ENCODE measurements around the gene FOXO4.

FOXO4 gene

GRCh38 chrX:71111921-71112431, 16.3 kb downstream of the FOXO4 start:
- TF ChIP-seq CTCF (conservative IDR thresholded peaks at IDR 0.05; ENCODE audit: low read depth), result no peak
- ChIA-PET CTCF (no interaction called here), POLR2A (ENCODE audit: low non-redundant PET) (no interaction called here)
- DNase-seq (ENCODE audit: low spot score), result no peak
- H3K27ac ChIP-seq, result no peak overlapping the region

GRCh38 chrX:71117358-71117757, 21.7 kb downstream of the FOXO4 start:
- no peak for DNase-seq (ENCODE audit: low spot score)
- CTCF ChIA-PET, result no interaction called here
- POLR2A ChIA-PET (ENCODE audit: low non-redundant PET), result no interaction called here
- TF ChIP-seq CTCF (conservative IDR thresholded peaks at IDR 0.05; ENCODE audit: low read depth), result no peak
- no peak overlapping the region for H3K27ac ChIP-seq

- ChIA-PET CTCF (no interaction called here), POLR2A (ENCODE audit: low non-redundant PET) (interaction anchor here (0.6 kb wide), 1 partner anchor 364 kb away, joined by 7 read pairs; no protein-coding TSS in a partner anchor)
- no peak for TF ChIP-seq CTCF (conservative IDR thresholded peaks at IDR 0.05; ENCODE audit: low read depth)
- DNase-seq (ENCODE audit: low spot score), result peak; percentile 59
- H3K27ac ChIP-seq, result peak within 1 kb of the TSS; percentile 70
These were observed 22.7 kb downstream of the FOXO4 start, which contains the start of gene MED12 for GRCh38 chrX:71118032-71118984. Gene MED12 (plus strand): TSS chrX:71118596. CDS start chrX:71118755, 159 bp downstream.

GRCh38 chrX:71118985-71119535, 23.4 kb downstream of the FOXO4 start:
- ChIA-PET POLR2A (ENCODE audit: low non-redundant PET) (no interaction called here), CTCF (no interaction called here)
- peak overlapping the region; percentile 70 for H3K27ac ChIP-seq
- TF ChIP-seq CTCF (conservative IDR thresholded peaks at IDR 0.05; ENCODE audit: low read depth), result no peak
- DNase-seq (ENCODE audit: low spot score), result peak; percentile 3

GRCh38 chrX:71128166-71128833, 32.6 kb downstream of the FOXO4 start:
- no peak for TF ChIP-seq CTCF (conservative IDR thresholded peaks at IDR 0.05; ENCODE audit: low read depth)
- ChIA-PET CTCF (interaction anchor here (0.6 to 0.7 kb wide), 2 partner anchors 20 to 32 kb away, joined by 3 to 4 read pairs; no protein-coding TSS in a partner anchor), POLR2A (ENCODE audit: low non-redundant PET) (no interaction called here)
- H3K27ac ChIP-seq, result no peak overlapping the region
- no peak for DNase-seq (ENCODE audit: low spot score)
